Stimulated activated CD8-positive, alpha-beta memory T cell treated with anti-CD3 and anti-CD28 coated beads, Interleukin-12 subunit alpha, Interleukin-12 subunit beta, amount 100 ng/mL, for 24 hours (primary cell): ENCODE data around the gene TACC2.

Experiments
- DNase-seq: peaks from one replicate; pipeline ENCODE4 v3.0.0-alpha.2; 2020; ENCODE audit errors: extremely low read depth

The TACC2 gene

DNA sequence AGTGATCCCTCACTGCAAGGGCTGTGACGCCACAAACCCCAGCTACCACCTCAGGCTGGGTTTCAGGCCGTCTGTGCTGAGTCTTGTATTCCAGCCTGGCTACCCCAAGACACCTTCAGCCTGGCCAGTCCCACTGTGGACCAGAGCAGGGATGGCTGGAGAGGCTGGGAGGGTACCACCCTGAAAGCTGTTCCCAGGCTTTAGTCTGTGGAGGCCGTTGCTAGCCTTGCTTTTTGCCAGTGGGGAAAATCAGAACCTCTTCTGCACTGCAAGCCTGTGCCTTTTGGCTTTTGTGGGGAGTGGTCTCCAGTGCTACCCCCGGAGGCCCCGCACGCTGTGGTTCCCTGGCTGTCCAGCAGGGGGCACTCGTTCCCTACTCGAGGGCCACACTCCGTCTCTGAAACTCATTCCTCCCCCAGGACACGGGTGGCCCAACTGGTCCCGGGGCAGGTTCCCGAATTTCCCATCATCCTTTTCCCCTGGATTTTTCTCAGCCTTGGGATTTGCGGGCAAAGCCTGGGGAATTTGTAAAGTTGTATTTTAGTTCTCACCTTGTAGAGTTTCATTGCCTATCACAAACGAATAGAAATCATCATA is 153.8 kb downstream of the TACC2 start:
- DNase-seq, result no peak

DNA sequence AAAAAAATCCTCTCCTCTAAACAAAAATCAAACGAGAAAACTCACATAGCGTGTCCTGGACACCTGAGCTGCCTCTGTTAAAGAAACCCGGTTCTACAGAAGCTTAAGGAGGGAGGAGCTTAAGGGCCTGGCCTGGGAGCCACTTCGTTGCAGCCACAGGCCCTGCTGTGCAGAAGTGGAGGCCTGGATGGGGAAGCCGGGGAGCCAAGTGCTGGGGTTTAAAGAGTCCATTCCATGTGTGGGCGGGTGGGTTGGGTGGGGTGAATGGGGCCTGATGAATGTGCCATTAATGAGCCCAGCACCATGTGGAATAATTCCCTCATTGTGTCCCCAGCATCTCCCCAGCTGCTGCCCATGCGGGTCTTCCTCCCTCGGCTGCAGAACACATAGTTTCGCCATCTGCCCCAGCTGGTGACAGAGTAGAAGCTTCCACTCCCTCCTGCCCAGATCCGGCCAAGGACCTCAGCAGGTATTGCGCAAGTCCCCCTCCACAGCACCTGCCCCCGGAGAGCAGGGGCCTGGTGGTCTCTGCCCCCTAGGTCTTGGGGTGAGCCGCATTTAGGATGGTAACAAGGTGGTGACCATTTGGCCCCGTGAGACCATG is 154.4 kb downstream of the TACC2 start:
- DNase-seq, result no peak

DNA sequence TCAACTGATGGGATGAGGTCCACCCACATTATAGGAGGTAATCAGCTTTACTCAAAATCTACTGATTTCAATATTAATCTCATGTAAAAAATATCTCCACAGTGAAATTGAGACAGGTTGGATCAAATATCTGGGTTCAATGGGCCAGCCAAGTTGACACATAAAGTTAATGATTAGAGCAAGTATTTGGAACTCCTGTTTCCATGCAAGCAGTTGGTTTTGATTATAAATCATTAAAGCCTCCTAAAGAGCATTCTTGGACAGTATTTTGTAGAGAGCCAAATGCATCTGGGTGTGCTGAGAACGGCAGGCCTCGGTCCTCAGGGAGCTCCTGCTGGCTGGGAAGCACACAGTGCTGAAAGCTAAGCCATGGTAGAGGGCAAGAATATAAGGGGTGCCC is 155.2 kb downstream of the TACC2 start:
- no peak for DNase-seq

DNA sequence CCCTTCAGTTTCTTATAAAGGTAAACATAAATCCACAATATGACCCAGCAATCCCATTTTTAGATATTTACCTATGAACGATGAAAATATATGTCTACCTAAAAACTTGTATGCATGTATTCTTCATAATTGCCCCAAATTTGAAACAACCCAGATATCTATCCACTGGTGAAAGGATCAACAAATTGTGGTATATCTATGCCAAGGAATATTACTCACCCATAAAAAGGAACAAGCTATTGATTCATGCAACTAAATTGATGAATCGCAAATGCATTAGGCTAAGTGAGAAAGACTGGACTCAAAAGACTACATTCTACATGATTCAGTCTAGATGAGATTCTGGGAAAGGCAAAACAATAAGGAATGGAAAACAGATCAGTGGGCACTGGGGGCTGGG is 156.2 kb downstream of the TACC2 start:
- no peak for DNase-seq

DNA sequence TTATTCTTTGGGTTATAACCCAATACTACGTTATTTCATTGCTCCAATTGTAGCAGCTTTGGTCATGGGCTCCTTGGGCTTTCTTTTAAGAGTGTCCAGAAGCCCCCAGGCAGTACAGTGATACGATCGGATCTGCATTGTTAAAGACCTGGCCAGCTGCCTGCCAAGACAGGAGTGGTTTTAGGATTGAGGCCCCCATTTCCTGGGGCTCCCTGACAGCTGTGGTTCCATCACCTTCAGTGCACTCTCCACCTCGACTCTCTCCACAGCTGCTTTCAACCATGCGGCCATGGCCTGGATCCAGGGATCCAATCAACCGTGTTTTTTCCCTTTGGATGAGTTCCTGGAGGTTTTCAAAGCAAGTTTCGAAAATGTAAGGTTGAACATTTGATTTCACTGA is 158.7 kb downstream of the TACC2 start:
- DNase-seq, result no peak

DNA sequence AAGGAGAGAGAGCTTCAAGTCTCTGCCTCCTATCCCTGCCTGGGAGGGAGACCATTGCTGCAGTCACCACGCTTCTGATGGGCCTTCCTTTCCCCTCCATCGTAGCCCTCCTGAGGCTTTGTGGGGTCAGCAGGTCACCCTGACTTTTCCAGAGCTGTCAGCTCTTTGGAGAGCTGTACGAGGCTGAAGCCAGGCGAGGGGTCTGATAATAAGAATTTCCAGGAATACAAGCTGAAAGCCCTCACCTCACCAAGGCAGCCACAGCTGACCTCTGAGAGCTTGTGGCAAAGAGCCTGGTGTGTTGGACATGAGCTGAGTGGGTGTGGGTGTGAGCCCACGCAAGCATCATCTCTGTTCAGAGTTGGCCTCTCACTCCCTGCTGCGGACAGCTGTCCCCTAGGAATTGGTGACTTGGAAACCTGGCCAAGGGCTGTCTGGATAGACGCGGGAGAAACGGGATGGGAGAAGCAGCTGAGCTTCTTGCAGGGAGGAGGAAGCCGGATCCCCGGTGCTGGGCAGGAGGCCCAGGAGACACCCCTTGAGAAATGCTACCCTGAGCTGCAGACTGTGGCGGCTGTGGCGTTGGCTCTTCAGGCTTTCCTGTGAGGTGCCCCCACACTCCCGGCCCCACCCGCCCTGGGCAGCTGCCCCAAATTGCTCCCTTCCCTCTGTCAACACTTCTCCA is 160.1 kb downstream of the TACC2 start:
- DNase-seq, result no peak

DNA sequence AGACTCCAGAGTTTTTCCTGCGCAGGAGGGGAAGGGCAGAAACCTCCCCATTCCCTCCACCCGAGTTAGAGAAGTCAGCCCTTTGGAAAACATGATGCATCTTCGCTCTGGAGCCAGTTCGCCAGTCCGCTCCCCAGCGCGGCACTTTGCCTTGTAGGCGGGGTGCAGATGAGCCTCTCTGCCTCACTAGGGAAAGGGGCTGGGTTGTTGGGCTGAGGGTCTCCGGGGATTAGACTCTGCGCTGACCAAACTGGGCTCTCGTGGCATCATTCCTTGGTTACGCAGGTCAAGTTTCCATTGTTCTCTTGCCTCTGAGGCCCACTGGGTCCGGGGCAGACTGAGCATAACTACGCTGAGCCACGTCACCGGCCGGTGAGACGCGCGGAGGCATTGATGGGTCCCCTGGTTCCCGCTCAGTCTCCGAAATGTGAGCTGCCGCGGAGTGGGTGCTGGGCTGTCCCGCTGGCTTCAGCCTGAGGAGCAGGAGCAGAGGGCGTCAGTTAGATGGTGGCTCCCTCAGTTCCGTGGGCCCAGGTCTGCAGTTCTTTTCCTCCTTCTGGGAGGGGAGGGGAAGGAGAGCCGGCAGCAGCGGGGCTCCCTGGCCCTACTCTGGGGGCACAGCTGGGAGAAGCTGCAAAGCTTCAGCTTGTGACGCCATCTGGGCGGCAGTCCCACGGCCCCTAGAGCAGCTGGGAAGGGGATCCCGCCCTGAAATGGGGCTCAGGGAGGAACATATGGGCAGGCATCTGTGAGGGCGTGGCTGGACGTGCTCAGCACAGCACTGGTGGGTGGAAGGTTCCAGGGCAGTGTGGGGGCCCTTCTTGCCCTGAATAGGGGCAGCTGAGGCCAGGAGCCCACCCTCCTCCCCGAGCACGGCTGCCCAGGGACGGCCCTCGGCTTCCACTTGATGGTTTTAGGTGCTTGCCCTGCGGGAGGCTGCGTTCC is 160.9 kb downstream of the TACC2 start:
- no peak for DNase-seq

DNA sequence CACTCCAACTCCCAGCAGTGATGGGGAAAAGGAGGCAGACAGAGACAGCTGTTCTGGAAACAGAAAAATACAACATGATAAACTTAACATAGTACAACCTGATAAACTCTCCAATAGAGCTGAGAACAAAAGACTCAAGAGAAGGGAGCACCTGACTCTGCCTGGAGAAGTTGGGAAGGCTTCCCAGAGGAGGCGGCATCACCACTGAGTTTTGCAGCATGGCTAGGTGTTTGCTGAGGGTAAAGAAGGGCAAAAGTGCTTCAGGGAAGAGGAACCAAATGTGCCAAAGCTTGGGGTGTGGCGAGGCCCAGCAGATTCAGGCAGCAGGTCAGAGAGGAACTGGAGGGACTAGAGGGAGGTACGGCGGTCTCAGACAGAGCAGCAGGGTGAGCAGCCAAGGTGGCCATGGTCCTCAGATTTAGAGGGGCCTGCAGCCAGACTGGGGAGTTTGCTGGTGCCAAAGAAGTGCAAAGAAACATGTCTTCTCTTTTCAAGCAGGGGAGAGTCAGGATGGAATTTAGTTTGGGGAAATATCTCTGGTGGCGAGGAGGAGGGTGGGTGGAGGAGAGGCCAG is 162.2 kb downstream of the TACC2 start:
- no peak for DNase-seq

DNA sequence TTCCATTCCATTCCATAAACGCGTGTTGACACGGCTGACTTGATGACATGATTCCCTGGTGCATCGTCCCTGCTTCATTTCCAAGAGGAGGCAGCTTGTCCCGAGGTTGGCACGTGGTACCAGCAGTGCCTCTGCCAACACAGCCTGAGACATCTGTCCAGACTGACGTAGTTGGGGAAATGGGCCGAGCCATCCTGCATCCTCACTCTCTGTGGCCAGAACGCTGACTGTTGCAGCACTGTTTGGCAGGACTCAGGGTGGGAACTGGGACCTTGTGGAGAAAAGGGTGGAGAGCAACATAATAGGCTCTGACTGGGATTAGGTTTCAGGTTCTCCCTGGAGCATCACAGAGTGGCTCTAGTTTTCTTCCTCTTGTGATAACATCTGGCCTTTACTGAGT is 163.6 kb downstream of the TACC2 start:
- no peak for DNase-seq

DNA sequence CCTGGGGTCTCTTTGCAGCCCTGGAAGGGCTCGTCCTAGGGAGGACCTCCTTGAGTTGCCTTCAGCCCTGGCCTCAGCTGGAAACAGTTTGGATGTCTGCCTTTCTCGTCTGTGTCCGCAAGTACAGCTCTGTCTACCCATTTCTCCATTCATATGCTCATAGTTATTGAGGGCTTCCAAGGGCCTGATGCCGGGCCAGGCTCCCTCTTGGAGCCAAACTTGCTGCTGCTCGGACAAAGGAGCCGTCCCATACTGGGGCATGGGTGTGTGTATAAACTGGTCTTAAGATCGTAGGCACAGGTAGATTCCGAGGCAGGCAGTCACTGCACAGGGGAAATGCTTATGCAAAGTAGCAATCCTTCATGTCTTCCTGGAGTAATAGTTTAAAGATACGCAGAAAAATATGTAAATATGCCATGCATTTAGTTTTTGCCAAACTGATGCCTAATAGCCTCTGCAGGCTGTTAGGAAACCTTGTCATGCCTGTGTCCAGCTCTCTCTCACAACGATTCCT is 165.1 kb downstream of the TACC2 start:
- DNase-seq, result no peak

DNA sequence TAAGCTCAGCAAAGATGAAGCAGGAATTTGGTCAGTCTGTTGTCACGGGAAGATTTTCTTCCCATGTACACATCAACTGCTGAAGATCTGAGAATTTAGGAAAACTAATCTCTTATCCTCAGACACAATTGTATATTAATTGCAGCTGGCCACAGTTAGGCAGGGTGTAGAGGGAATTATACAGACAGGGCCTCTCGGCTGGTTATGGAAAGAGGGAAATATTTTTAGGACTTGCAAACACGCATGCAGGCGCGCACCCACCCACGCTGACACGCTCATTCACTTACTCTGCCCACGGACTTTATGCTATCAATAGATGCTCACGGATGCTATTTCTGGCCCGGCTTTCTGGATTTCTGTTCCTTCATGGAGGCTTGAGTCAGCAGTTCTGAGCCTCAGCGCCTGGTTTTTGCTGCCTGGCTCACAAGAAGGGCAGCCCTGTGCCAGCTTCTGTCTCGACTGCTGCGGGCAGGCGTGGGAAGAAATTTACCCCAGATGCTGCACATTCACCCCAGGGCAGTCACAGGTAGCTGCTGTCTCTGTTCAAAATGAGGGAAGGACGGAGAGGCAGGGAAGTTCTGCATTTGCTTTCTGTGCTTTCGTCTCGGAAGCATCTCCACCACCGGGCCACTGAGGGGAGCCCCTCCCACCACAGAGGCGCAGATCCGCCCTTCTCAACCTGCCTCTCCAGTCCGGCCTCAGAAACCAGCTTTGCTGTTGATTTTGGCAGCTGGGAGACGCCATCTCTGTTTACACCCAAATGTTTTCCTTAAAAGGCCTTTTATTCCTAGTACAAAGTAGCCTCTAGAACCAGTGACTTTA is 165.8 kb downstream of the TACC2 start:
- no peak for DNase-seq

DNA sequence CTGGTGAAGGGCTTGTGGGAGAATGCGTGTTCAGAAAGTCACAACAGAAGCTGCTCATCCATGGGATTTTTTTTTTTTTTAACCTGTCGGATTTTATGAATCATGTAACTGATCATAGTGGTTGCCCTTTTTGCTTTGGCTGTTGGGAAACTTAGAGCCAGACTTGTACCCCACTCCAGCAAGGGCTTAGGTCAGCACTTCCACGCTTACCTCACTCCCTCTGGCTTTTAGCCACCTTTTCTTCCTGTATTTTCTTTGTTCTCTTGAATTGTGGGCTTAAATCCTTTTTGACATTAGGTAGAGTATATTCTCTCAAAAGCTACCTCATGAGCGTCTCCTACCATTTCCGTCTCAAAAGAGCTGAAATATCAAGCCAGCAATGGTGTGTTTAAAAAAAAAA is 168.5 kb downstream of the TACC2 start:
- no peak for DNase-seq

DNA sequence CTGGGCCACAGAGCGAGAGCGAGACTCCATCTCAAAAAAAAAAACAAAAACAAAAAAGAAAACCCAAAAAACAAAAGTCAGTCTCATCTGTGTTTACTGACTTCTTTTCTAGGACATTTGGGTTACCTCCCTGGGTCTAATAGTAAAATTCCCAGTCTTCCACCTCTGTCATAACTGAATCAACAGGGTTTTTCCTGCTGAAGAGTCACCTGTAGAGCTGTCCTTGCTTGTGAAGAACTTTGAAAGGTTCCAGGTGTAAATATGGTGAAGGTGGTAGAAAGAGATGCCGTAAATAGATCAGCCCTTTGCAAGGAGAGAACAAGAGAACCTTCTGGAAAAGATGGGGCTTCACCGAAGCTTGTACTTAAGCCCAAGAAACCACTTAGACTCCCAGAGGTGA is 169.4 kb downstream of the TACC2 start:
- no peak for DNase-seq

DNA sequence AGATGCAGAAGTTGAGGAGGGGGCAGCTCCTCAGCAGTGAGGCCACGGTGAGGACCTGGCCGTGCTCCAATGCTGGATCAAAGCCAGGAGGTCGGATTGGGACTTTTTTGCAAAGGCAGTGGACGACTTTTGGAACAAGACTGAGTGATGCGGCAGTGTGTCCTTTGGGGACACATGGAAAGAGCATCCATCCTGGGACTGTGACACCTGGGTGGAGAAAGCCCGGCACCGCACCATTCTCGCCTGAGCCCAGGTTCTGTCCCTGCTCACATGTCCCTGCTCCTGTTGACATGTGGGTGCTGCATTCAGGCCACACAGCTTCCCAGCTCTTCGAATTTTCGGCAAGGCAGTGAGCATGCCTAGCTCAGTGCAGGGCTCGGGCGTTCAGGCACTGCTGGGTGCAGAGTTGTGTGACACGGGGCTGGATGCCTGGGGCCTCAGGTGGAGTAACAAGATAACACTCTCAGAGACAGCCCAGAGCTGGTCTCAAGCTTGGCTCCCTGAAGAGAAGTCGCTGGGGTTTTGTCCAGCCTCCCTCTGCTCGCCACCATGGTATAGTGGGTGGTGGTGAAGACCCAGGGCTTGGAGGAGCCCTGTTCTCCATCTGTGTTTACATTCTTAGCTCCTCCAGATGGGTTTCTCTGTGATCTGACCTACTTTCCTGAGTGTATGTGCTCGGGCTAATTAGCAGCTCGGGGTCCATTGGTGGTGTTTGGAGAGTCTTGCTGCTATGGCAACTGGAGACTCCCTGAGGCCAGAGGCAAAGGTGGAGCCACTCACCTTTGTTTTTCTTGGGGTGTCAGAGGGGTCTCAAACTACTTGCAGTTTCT is 170.4 kb downstream of the TACC2 start:
- no peak for DNase-seq

DNA sequence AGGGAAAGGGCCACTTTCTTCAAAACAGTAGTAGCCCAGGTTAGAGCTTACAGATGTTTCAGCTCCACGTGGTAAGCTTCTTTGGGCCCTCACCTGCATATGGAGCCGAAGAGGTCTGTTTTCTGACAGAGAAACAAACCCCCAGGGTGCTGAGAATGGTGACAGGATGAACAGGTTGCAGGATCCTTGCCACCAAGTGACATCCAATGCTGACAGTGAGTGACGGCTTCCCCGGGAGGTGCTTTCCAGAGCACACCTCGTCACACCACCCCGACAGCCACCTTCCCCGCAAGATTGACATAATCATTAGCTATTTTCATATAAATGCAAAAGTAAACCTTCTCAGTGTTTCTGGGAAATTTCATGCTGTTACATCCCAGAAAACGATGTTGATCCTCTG is 172.8 kb downstream of the TACC2 start:
- DNase-seq, result no peak

DNA sequence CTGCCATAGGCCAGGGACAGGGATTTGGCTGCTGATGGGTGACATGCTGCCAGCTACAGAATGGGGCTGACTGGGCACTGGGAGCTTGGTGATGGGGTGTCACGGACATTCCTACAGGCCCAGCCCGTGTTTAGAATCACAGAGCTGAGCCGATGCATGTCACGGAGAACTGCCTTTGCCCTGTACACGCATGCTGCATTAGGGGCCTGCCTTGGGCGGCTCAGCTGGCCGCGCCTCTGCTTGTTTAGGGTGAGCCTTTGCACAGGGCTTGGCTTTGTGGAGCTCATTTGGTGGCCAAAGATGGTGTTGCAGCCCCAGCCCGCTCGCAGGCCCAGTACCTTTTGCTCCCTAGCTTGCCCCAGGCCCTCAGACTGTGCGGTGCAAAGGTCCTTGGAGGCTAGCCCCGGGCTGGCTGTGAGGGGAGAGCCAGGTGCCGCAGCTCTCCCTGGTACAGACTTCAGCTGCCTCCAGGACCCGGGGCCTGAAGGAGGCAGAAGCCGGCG is 173.8 kb downstream of the TACC2 start:
- DNase-seq, result no peak

DNA sequence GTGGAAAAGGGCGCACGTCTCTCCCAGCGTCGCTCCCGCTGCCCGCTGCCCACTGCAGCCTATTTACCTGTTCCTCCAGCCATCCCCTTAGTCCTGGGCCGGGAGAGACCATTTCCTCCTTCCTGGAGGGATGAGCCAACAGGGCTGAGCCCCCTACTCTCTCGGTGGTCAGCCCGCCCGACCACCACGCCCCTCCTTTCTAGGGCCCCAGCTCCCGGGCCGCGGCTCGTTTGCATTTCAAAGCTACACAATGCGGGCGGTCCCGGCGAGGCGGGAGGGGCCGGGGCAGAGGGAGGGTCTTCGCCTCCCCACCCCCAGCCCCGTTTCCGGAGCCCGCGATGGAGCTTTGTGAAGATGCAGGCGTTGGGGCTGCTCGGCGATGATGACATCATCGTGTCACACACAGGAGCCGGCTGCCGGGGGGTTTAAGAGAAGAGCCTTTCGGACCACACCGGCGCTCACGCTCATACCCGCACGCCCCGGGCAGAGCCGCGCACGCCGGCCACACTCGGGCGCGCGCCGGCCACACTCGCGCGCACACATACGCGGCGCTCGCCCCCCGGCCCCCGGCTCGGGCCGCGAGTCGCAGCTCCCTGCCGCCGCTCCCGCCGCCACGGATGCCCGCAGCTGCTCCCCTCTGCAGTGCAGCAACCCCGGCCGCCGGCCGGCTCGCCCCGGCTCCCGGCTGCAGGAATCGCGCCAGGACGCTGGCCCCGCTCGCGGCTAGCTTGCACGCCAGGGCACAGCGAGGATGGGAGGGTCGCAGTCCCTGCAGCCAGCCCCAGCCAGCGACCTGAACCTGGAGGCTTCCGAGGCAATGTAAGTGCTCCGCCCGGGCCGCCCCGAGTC is 174.4 kb downstream of the TACC2 start:
- DNase-seq, result no peak

DNA sequence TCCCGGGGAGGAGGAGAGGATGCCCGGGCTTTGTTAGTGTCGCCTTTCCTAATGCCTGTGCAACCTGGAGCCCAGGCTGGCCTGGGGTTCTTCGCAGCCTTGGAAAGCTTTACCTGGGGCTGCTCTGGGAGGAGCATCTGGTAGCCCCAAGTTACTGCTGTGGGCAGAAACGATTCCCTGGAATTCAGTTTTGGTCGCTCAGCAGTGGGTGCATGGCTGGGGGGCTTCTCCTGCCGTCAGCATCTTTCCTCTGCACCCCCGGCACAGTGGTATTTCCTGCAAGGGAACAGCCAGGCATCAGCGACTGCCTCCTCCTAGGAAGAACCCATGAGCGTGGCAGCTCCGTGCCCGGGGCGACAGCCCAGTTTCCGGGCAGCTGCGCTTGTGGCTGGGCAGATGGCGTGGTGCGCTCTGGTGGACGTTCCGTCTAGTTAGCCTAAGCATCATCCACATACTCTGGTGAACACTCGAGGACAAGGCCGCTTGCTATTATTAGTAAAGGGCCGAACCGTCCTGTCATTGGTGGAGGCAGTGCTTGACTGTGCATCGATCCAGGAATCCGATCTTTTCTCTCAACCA is 175.1 kb downstream of the TACC2 start:
- no peak for DNase-seq
